HCT116 (cell line): Measurements from ENCODE around the gene CDH4. TPM values are rescaled to one million over a fixed set of nuclear protein-coding genes. Genes with fewer than 3 reads are reported as not detected.

Experiments used
- ATAC-seq: fragments of 200-7000 bp; cut with Tn5 transposase; 2 replicates; pipeline ENCODE4 v1.9.1; 2020; ENCODE audit warnings: mild to moderate bottlenecking, moderate library complexity
- BruUV-seq: library from RNA; stranded (reverse); fragments of 400-500 nt; replicated peaks from 2 replicates; lab custom pipeline; 2021; lab: Mats Ljungman, UMichigan
- CTCF ChIA-PET: fragments of 300-600 bp; sonication (Branson Sonifier 250); formaldehyde crosslinking; loops from one replicate; lab custom pipeline; 2021; ENCODE audit warnings: antibody characterized with exemption; lab: Charles Lee
- POLR2A ChIA-PET: fragments of 300-600, 350-600 bp; sonication (Branson Sonifier 250); formaldehyde crosslinking; loops from one replicate; lab custom pipeline; 2021; ENCODE audit warnings: antibody characterized with exemption; lab: Charles Lee
- RAD21 ChIA-PET, 2 experiments: fragments of 300-600 bp; sonication (Branson Sonifier 250); formaldehyde crosslinking; loops; one replicate each; lab custom pipeline; 2023; ENCODE audit warnings: low total read pairs in 2 of 2; ENCODE audit not compliant: uncharacterized antibody in 2 of 2, unreplicated experiment in 2 of 2, low non-redundant PET in 1 of 2; lab: Charles Lee
- DNase-seq: peaks from one replicate; pipeline ENCODE4 v3.0.0-alpha.2; 2010; ENCODE audit warnings: low read depth, low spot score
- H2AFZ ChIP-seq: fragments of 200-600 bp; shearing (Covaris generic), sonication (generic); 2 replicates; pipeline ENCODE4 v1.6.1; 2017; ENCODE audit warnings: low read depth, mixed run types, mixed read lengths, antibody characterized with exemption, low read length; ENCODE audit not compliant: poor library complexity, severe bottlenecking
- H3K27ac ChIP-seq: 2 replicates; pipeline ENCODE4 v1.5.1; 2012; ENCODE audit warnings: low read depth, low read length
- H3K27me3 ChIP-seq: fragments of 200-600 bp; sonication (generic); 2 replicates; pipeline ENCODE4 v1.6.1; 2016; ENCODE audit warnings: mixed run types, low read length, mixed read lengths; ENCODE audit not compliant: insufficient read depth
- H3K36me3 ChIP-seq, 2 experiments: fragments of 200-500 bp in 1 of 2; fragments of 200-600 bp in 1 of 2; sonication (Bioruptor generic) in 1 of 2; sonication (generic) in 1 of 2; 2 replicates each; pipeline versions ENCODE4 v1.5.1 to v1.6.1; 2014 to 2016; ENCODE audit warnings: low read length in 2 of 2, inconsistent platforms in 1 of 2, mixed read lengths in 1 of 2, mixed run types in 1 of 2; ENCODE audit not compliant: insufficient read depth in 2 of 2, control insufficient read depth in 1 of 2
- H3K4me1 ChIP-seq, 2 experiments: fragments of 200-600 bp in 1 of 2; sonication (generic) in 1 of 2; 2 replicates each; pipeline versions ENCODE4 v1.5.1 to v1.6.1; 2012 to 2017; ENCODE audit warnings: low read length in 2 of 2, inconsistent platforms in 1 of 2, mild to moderate bottlenecking in 1 of 2, mixed read lengths in 1 of 2, mixed run types in 1 of 2, moderate library complexity in 1 of 2; ENCODE audit not compliant: insufficient read depth in 2 of 2, control insufficient read depth in 1 of 2
- H3K4me2 ChIP-seq: fragments of 200-600 bp; sonication (generic); 2 replicates; pipeline ENCODE4 v1.6.1; 2017; ENCODE audit warnings: mixed run types, low read length, mixed read lengths
- H3K4me3 ChIP-seq, 2 experiments: fragments of 200-600 bp in 1 of 2; sonication (generic) in 1 of 2; replicated peaks in 1 of 2; 2 replicates each; pipeline ENCODE4 v1.5.1; 2011 to 2016; ENCODE audit warnings: low read length in 2 of 2, control low read depth in 1 of 2, low read depth in 1 of 2, mild to moderate bottlenecking in 1 of 2, mixed read lengths in 1 of 2, mixed run types in 1 of 2
- H3K79me2 ChIP-seq: fragments of 200-600 bp; sonication (generic); 2 replicates; pipeline ENCODE4 v1.6.1; 2017; ENCODE audit warnings: mild to moderate bottlenecking, mixed run types, low read length, moderate library complexity, mixed read lengths; ENCODE audit not compliant: insufficient read depth
- H3K9ac ChIP-seq: fragments of 200-600 bp; sonication (generic); 2 replicates; pipeline ENCODE4 v1.6.1; 2016; ENCODE audit warnings: low read length, mixed read lengths
- H3K9me2 ChIP-seq: fragments of 200-600 bp; sonication (generic), shearing (Covaris generic); 2 replicates; pipeline ENCODE4 v1.6.1; 2017; ENCODE audit warnings: mixed run types, mild to moderate bottlenecking, moderate library complexity; ENCODE audit not compliant: insufficient read depth
- H3K9me3 ChIP-seq, 2 experiments: fragments of 200-500 bp in 1 of 2; fragments of 200-600 bp in 1 of 2; sonication (Bioruptor generic) in 1 of 2; sonication (generic) in 1 of 2; 2 replicates each; pipeline ENCODE4 v1.6.1; 2014 to 2017; ENCODE audit warnings: low read length in 2 of 2, mixed read lengths in 2 of 2, inconsistent platforms in 1 of 2, low read depth in 1 of 2, mild to moderate bottlenecking in 1 of 2, mixed run types in 1 of 2, moderate library complexity in 1 of 2; ENCODE audit not compliant: control insufficient read depth in 1 of 2, insufficient read depth in 1 of 2
- H4K20me1 ChIP-seq: fragments of 200-600 bp; sonication (generic), shearing (Covaris generic); 2 replicates; pipeline ENCODE4 v1.6.1; 2017; ENCODE audit warnings: mixed run types, mild to moderate bottlenecking, moderate library complexity; ENCODE audit not compliant: insufficient read depth
- ATF3 ChIP-seq: IDR thresholded peaks from 2 replicates; pipeline ENCODE4 v1.6.1; 2012
- CTCF ChIP-seq, 3 experiments: fragments of 200-600 bp in 1 of 3; sonication (generic) in 1 of 3; IDR thresholded peaks in 2 of 3; conservative IDR thresholded peaks in 1 of 3; 2 replicates each; pipeline ENCODE4 v1.5.1; 2012 to 2017; ENCODE audit warnings: low read depth in 2 of 3, low read length in 2 of 3, antibody characterized with exemption in 1 of 3, borderline replicate concordance in 1 of 3, control low read depth in 1 of 3, mild to moderate bottlenecking in 1 of 3, mixed read lengths in 1 of 3, mixed run types in 1 of 3, moderate library complexity in 1 of 3; ENCODE audit not compliant: insufficient read depth in 1 of 3
- EZH2 ChIP-seq: fragments of 200-600 bp; sonication (generic); IDR thresholded peaks from 2 replicates; pipeline ENCODE4 v1.6.1; 2017; ENCODE audit warnings: antibody characterized with exemption, mixed run types
- EZH2phosphoT487 ChIP-seq: fragments of 200-600 bp; IDR thresholded peaks from 2 replicates; pipeline ENCODE4 v1.6.1; 2018; ENCODE audit warnings: antibody characterized with exemption, borderline replicate concordance
- POLR2AphosphoS5 ChIP-seq: IDR thresholded peaks from 2 replicates; pipeline ENCODE4 v1.6.1; 2011; ENCODE audit warnings: mild to moderate bottlenecking, low read depth, low read length, moderate library complexity
- REST ChIP-seq: IDR thresholded peaks from 2 replicates; pipeline ENCODE4 v1.6.1; 2012; ENCODE audit warnings: low read depth
- SIN3A ChIP-seq: IDR thresholded peaks from 2 replicates; pipeline ENCODE4 v1.6.1; 2012; ENCODE audit warnings: low read depth
- SP1 ChIP-seq: IDR thresholded peaks from 2 replicates; pipeline ENCODE4 v1.6.1; 2012; ENCODE audit warnings: low read depth
- SRF ChIP-seq: IDR thresholded peaks from 2 replicates; pipeline ENCODE4 v1.6.1; 2012; ENCODE audit warnings: low read depth
- ZFX ChIP-seq: fragments of 450-650 bp; IDR thresholded peaks from 2 replicates; pipeline ENCODE4 v1.6.1; 2017
- intact Hi-C: fragments of 100-400 bp; cut with micrococcal nuclease; formaldehyde crosslinking; loops from 2 replicates; pipeline ENCODE4 v1.10.0; 2022
- total RNA-seq: library from RNA; stranded (reverse); gene quantifications from one replicate; pipeline ENCODE4 v1.2.1, GENCODE V29; 2021; ENCODE audit not compliant: unreplicated experiment

CDH4 gene
- total RNA-seq, 1 experiment from 2014 or later: not detected

GRCh38 chr20:61324906-61325305, 72.8 kb downstream of the CDH4 start:
- no peak overlapping the region for H2AFZ ChIP-seq
- no peak for ATAC-seq
- H3K9me3 ChIP-seq: peaks cover 0 to 4% of the 10 kb centered on the region in 2 experiments; a peak in 2 of 4 replicates
- DNase-seq: no peak
- intact Hi-C loops: no loop called here
- H3K27me3 ChIP-seq: no peaks in the 10 kb centered on the region
- H3K4me1 ChIP-seq: no peaks in the 10 kb centered on the region
- H3K9ac ChIP-seq: no peak overlapping the region
- ChIA-PET RAD21 (no interaction called here), POLR2A (no interaction called here), CTCF (no interaction called here)
- no peak for TF ChIP-seq EZH2
- TF ChIP-seq POLR2AphosphoS5: no peak
- TF ChIP-seq REST: no peak
- no peak for TF ChIP-seq CTCF (IDR thresholded peaks at IDR 0.05 in 2 of 3, conservative IDR thresholded peaks at IDR 0.05 in 1 of 3; ENCODE audit: borderline replicate concordance in 1 of 3, insufficient read depth in 1 of 3, low read depth in 2 of 3, low read length in 2 of 3)
- no peak for TF ChIP-seq ZFX
- no peak for TF ChIP-seq ATF3
- no peak for TF ChIP-seq EZH2phosphoT487
- TF ChIP-seq SP1: no peak
- TF ChIP-seq SIN3A: no peak
- no peak for TF ChIP-seq SRF
- BruUV-seq: no TSS peak
- H3K4me2 ChIP-seq: no peak overlapping the region
- H3K36me3 ChIP-seq: no peaks in the 10 kb centered on the region
- no peak overlapping the region for H3K4me3 ChIP-seq
- H3K27ac ChIP-seq: no peak overlapping the region
- H4K20me1 ChIP-seq: no peaks in the 10 kb centered on the region
- no peaks in the 10 kb centered on the region for H3K79me2 ChIP-seq
- no peaks in the 10 kb centered on the region for H3K9me2 ChIP-seq
